HS-5 (cell line): Measurements from ENCODE around the gene GTPBP1.

ENCODE experiments used
- DNase-seq: peaks from one replicate; pipeline ENCODE4 v3.0.0-alpha.2; 2012; ENCODE audit warnings: low read depth

GTPBP1 gene

GRCh38 chr22:38727123-38727522, 21.4 kb downstream of the GTPBP1 start:
- DNase-seq = no peak

- DNase-seq = no peak
Observed at GRCh38 chr22:38727530-38728451, 22.0 kb downstream of the GTPBP1 start.

- DNase-seq = no peak
Observed at GRCh38 chr22:38728871-38729796, 23.4 kb downstream of the GTPBP1 start.

DNA sequence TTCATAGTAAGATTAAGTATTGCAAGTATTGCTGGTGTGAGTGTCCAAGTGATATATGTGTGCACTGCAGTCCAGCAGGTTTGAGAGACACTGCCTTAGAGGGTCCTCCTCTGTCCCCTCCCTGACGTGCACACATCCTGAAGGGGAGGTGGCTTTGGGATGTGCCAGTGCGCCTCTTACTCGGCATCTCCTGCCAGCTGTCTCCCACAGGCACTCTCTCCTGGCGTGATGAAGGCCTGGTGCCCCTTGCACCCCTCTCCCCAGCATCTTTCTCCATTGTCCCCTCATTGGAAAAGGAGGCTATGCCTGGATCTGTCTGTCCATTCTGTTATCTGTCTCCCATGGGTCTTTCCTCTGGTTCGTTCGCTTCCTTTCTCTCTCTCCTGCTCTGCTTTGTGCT, 24.2 kb downstream of the GTPBP1 start:
- DNase-seq = no peak

DNA sequence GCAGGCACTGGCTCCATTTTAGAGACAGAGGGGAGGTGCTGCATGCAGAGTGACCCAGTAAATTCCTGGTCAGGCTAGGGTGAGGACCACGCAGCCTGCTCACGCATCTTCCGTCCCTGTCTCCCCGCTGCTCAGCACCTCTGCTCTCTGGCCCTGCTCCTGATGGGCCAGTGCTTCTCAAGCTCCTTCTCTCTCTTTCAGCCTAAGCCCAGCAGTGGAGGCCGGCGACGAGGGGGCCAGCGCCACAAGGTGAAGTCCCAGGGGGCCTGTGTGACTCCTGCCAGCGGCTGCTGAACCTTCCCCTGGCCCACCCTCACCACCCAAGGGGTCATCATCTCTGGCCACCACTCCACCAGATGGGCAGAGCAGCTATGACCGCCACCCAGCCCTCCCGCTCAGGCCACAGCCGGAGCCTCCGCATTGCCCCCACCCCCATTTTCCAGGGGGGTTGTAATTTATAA, 24.7 kb downstream of the GTPBP1 start:
- DNase-seq = no peak

DNA sequence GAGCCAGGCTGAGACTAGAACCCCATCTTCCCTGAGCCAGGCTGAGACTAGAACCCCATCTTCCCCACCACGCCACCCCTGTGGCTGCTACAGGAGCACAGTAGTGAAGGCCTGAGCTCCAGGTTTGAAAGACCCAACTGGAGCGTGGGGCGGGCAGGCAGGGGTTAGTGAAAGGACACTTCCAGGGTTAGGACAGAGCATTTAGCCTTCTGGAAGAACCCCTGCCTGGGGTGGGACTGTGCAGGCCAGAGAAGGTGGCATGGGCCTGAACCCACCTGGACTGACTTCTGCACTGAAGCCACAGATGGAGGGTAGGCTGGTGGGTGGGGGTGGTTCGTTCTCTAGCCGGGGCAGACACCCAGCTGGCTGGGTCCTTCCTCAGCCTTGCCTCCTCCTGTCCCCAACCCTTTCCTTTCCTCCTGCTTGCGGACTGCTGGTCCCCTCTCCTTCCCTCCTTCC, 26.0 kb downstream of the GTPBP1 start:
- DNase-seq = no peak

DNA sequence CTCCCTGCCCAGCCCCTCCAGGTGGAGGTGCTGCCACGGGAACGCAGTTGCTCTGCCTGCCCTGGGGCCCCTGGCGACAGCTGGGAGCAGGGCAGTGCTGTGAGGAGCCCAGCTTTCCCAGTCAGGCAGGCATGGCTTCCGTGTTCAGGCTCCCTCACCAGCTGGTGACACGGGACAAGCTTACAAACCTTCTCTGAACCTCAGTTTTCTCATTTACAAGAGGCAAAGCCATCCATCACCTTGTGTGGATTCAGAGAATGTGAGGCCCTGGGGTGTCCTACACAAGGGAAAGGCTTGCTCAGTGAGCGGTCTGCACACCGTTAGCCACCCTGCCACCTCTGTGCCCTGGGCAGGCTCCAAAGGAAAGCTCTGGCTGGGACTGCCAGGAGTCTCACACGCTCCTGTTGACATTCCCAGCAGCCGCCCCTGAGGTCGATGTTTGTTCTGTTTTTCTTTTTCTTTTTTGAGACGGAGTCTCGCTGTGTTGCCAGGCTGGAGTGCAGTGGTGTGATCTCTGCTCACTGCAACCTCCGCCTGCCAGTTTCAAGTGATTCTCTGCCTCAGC, 26.6 kb downstream of the GTPBP1 start:
- no peak for DNase-seq

- DNase-seq = no peak
Observed at GRCh38 chr22:38733329-38733723, 27.6 kb downstream of the GTPBP1 start.

DNA sequence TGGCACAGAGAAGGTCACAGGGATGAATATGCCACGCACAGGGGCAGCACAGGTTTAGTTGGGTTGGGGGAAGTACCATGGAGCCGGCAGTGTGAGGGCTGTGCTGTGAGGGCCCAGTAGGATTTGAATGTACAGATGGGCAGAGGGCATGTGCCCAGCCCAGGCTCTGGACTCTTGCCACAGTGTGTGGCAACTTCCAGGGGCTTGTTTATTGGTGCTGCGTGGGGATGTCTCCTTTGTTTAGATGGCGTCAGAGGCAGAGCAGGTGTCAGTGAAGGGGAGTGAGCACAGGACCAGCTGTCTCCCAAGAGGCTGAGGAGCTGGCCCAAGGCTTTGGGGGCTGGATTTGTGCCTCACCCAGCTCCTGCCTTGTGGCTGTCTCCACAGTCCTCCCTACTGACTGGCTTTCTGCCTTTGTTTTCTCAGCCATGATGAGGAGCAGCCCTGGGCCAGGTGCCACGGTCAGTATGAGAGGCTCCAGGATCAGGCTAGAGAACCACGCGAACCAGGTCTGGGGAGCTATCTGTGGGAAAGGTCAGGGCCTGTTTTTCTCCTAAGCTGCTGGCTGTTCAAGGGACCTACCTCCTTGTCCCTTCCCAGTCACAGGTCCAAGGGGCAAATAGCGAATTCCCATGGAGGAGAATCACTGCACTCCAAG, 28.1 kb downstream of the GTPBP1 start:
- no peak for DNase-seq

DNA sequence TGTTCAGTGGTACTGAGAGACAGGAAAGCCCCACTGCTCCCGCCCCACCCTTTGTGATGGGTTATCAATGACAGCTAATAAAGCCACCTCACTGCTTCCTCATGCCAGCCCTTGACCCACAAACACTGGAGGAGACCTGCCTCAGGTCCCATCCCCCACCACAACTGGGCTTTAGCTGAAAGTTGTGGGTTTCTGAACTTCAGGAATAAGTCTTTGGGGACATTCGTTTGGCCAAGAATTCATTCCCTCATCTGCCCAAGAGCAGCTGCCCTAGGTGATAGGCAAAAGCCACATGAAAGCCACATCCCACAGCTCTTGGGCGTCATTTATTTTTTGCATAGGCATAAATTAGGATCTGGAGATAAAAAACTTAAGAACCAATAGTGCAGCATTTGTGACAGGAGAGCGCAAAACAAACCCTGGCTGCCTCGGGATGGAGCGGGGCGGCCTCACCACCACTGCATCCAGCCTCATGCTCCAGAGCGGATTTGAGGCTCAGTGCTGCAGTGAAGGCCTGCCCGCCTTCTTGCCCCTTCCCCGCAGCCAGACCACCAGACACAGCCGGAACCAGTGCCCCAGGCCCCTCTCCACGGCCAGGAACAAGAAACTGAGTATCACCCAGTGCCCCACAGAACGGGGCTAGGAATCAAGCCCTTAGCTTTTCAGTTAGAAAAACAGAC, 28.8 kb downstream of the GTPBP1 start:
- DNase-seq = no peak

- no peak for DNase-seq
Observed at GRCh38 chr22:38735126-38735464, 29.4 kb downstream of the GTPBP1 start.

- no peak for DNase-seq
Observed at GRCh38 chr22:38735465-38736256, 29.9 kb downstream of the GTPBP1 start.

- no peak for DNase-seq
Observed at GRCh38 chr22:38736257-38736570, 30.5 kb downstream of the GTPBP1 start.

GRCh38 chr22:38737302-38738060, 31.7 kb downstream of the GTPBP1 start:
- no peak for DNase-seq

DNA sequence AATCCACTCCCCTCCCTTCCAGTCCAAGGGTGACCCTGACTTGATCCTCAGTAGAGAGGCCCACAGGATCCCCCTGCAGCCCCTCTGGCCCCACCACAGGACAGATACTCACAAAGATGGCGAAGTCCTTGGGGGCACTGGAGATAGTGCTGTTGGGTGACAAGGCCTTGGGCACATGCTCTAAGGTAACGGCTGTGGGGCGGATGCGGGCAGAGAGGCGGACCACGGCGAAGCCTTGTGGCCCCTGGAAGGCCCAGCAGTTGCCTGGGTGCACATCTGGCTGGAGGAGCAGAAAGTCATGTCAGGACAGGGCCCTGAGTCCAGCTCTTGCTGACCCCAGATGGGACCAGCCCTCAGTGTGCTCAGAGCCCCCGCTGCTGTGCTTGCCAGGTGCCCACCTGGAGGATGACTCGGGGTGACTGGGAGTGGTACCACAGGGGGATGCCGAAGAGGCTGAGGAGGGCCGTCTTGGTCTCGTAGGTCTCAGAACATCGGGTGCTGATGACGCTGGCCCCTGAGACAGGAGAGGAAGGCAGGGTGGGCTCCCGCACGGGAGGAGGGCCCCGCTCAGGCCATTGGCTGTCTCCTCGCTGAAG, 32.8 kb downstream of the GTPBP1 start:
- DNase-seq = no peak

- DNase-seq = no peak
Observed at GRCh38 chr22:38739300-38740055, 33.7 kb downstream of the GTPBP1 start.

DNA sequence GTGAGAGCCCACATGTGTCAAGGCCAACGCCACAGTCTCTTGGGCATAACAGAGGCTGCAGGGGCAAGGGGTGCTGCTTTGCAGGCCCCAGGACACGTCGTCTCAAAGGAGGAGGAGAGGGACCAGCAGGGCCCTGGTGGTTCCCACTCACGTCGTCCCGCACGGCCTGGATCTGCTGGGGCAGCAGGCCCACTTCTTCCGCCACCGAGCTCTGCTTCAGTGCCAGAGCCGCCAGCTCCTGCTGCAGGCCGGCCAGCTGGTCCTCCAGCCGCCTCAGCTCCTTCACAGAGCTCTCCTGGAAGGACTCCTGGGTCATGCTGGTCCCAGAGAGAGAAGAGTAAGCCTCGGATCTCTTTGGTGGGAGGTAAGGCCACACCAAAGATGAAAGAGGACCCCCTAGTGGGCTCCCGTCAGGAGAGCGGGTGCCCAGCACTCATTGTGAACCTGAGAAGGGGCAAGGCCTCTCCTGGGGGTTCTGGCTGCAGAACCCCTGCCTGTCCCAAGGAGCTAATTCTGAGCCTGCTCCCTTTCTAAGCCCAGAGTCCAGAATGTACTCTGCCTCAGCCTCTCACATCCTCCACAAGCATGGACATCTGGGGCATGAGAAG, 34.5 kb downstream of the GTPBP1 start:
- DNase-seq = no peak

DNA sequence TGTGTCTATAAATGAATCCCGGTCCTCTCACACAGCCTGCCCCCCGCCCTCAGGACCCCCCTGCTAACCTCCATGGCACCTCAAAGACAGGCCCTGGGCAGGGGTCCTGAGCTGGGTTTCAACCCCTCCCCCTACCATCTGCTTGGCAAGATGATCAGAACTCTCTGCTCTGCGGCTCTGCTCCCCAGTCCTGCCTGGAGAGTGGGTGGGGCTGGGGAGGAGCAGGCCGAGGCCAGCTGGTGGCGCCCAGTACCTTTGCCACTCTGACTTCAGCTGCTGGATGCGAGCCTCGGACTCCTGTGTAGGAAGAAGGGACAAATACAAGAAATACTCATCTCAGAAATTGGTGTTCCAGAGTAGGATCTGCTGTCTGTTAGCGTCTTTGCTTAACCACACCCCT, 35.0 kb downstream of the GTPBP1 start:
- no peak for DNase-seq
